NCI-H2227 (cell line): ENCODE results near the gene LENG8.
A peak's percentile ranks its signal among the peaks of the same experiment; 100 is the strongest.

ENCODE experiments used
- DNase-seq: peaks from one replicate; lab custom pipeline; 2025; ENCODE audit not compliant: unreplicated experiment; lab: John Stamatoyannopoulos, UW

Gene LENG8

GRCh38 chr19:54448774-54449700 is at the start of gene LENG8:
LENG8 (plus strand) TSS chr19:54449199; CDS start chr19:54451345, 2,146 bp downstream.
- DNase-seq = peak; percentile 100

DNA sequence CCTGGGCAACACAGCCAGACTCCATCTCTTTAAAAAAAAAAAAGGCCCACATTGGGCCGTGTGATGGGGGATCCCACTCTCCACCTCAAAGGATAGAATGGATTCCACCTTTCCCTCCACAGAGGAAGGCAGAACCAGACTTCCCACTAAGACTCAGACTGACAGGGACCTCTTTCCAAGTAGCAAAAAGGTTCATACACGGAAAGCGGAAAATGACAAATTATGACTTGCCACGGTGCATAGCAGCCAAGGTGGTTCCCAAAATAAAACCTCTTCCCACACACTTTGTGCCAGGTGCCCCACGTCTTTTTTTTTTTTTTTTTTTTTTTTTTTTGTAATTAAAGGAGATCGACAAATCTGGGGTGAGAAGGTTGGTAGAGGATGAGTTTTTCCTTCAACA is 48.1 kb upstream of the LENG8 start:
- no peak for DNase-seq

DNA sequence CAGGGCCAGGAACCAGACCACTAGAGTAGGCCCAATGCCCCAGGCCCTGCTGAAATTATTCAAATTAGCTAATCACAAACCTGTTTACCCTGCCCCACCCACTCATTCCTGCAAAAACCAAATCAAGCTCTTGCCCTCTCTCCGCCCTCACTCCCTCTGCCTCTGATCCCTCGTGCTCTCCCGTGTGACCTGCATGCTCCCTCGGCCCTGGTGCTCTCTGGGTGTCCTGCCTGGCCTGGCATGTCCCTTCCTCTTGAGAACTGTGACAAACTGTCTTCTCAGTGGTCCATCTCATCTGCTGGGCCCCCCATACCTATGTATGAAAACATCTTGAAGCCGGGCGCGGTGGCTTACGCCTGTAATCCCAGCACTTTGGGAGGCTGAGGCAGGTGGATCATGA is 45.9 kb upstream of the LENG8 start:
- DNase-seq = no peak

GRCh38 chr19:54405628-54406027 is 43.4 kb upstream of the LENG8 start:
- no peak for DNase-seq

- DNase-seq = no peak
Measured at GRCh38 chr19:54407780-54408179, 41.2 kb upstream of the LENG8 start.

- DNase-seq = no peak
Measured at GRCh38 chr19:54408456-54409026, 40.5 kb upstream of the LENG8 start.

DNA sequence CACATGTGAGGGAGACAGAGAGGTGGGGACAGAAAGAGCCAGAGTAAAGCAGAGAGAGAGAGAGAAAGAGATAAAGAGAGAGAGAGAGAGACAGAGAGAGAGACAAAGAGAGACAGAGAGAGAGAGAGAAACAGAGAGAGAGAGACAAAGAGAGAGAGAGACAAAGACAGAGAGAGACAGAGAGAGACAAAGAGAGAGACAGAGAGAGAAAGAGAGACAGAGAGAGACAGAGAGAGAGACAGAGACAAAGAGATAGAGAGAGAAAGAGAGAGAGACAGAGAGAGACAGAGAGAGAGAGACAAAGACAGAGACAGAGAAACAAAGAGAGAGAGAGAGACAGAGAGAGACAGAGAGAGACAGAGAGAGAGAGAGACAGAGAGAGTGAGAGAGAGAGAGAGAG is 38.0 kb upstream of the LENG8 start:
- no peak for DNase-seq

DNA sequence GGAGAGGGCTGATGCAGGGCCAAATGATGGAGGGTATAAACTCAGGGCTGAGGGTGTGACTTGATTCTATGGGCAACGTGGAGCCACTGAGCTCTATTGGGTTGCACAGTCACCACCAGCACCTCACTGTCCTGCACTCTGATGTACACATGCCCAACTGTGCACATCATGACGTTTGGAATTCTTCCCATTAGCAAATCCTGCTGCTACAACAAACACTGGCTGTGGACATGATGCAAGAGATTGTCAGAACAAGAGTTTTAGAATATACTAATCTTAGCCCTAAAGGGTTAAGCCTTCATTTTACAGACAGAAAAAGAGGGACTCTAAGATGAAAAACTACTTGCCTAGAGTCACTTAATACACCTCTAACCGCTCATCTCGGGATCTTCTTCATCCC is 36.1 kb upstream of the LENG8 start:
- DNase-seq = no peak

GRCh38 chr19:54414156-54414555 is 34.8 kb upstream of the LENG8 start:
- no peak for DNase-seq

DNA sequence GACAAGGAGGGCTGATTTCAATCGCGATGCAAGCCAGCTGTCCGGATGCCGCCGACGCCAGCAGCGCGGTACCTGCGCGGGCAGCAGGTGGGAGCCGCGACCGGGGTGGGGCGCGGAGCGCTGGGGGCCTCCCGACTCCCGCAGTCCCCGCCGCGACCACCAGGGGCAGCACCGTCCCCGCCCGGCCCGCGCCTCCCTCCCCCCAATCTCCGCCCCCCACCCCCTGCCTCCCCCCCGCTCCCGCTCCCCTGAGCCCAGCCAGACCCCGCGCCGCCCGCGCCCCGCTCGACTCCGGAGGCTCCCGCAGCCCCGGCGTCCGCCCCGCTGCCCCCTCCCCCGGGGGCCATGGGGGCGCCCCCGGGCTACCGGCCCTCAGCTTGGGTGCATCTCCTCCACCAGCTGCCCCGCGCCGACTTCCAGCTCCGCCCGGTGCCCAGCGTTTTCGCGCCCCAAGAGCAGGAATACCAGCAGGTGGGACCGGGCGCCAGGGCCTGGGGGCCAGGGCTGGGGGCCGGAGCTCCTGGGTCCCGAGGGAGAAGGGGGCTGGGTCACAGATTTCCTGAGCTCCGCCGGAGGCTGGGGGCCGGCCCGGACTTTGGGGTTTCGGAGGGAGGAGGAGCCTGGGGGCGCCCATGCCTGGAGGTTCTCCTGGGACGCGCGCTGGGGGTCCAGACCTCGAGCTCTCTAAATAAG is 33.6 kb upstream of the LENG8 start, which contains the start of gene TTYH1:
Gene TTYH1, plus strand, starts transcription at position 257 of the 693 bp plus-strand sequence. Its CDS starts 89 bp downstream, at position 346.
- DNase-seq = peak; percentile 74

GRCh38 chr19:54415901-54416673 is 32.9 kb upstream of the LENG8 start:
- DNase-seq = no peak

DNA sequence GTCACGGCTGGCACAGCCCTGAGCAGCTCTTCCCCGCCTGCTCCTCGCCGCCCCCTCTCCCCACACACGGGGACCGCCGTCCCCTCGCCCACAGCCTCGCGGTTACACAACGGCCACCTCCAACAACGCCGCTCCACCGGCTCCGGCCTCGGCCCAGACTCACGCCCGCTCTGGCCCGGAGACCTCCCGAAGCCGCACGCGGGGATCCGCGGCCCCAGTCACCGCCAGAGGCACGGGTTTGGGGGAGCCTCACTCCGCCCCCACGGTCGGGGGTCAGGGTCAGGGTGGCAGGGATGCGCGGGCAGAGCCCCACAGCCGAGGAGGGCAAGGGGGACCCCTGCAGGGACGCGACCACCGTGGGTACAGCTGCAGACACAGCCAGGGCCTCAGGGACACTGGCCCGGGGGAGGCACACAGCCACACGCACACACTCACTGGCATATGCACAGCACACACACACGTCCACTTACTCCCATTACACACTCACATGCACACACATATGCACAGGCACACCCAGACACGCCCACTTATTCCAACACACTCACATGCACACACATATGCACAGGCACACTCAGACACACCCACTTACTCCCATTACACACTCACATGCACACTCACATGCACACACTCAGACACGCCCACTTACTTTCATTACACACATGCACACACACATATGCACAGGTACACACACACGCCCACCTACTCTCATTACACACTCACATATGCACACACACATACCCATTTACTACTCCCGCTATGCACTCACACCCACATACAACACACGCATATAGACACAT is 32.1 kb upstream of the LENG8 start:
- DNase-seq = no peak

GRCh38 chr19:54418030-54418929 is 30.7 kb upstream of the LENG8 start:
- peak; percentile 69 for DNase-seq

- no peak for DNase-seq
Measured at GRCh38 chr19:54418930-54419800, 29.8 kb upstream of the LENG8 start.

DNA sequence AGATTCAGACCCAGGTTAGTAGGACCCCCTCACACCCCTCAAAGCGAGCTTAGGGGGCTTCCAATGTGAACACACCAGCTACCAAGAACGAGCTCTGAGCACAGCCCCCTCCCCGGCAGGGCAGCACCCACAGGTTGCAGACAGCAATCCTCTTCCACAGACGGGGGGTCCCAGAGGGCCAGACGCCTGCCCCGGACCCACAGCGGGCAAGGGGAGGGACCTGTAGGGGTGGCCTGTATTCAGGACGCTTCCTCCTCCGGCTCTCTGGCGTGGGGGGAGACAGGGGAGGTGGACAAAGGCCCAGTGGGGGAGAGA is 29.0 kb upstream of the LENG8 start:
- no peak for DNase-seq

DNA sequence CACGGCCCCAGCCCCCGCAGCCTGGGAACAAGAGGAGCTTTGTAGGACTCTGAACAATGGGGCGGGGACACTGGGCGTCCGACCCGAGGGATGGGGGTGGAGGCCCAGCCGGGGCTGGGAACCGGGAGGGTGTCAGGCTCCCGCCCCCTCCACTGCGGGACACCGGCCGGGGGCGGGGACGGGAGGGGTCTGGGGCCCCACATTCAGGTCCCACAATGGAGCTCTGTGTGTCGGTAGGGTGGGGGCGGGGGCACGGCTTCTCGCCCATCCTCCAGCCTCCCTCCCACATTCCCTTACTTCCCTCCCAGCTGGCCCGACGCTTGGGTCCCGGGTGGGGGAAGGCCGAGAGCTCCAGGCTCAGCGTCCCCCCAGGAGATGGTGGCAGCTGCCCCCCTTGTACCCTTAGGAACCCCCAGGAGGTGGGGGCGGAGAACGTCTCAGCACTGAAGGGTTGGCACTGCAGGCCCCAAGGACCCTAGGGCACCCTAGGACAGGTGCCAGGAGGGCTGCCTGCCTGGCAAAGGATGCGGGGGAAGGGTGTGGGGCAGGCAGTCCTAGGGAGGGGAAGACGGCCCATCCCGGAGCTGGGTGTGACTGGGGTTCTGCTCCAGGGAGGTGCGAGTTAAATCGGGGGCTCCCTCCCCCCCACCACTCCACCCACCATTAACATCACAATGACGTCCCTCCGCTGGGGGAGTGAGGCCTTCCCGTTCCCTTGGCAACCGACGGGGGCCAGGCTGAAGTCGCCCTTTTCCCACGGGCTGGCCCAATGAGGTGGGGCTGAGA is 28.4 kb upstream of the LENG8 start:
- DNase-seq = peak; percentile 96

DNA sequence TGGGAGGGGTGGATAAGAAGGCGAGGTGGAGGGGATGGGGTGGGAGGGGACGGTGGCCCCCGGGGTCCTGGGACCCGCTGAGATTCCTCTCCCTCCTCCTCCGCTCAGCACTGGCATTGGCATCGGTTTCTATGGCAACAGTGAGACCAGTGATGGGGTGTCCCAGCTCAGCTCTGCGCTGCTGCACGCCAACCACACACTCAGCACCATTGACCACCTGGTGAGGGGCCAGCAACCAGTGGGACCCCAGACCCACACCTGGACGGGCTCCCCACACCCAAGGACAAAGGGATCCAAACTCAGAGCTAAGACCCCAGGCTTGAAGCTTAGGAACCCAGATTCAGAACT is 27.9 kb upstream of the LENG8 start:
- no peak for DNase-seq

DNA sequence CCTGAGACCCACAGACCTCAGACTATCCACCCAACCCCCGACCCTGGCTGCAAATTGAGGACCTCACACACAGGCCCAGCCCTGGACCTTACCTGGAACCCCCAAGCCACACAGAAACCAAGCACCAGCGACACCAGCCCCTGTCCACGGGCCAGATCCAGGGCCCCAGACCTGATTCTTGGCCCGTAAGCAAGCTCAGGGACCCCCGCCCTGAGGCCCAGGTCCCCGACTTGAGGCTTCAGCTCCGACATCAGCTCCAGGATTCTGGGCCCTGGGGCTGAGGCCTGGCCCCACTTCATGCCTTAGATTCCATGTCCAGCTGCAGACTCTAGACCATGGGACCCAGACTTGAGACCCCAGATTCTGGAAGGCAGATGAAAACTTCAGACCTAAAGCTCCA is 27.5 kb upstream of the LENG8 start:
- no peak for DNase-seq
